Small intestine (tissue), 16 donors: ENCODE results near the gene KRTAP10-11. TPM values are rescaled to one million over a fixed set of nuclear protein-coding genes. Genes with fewer than 3 reads are reported as not detected.
"Not testable (repeated sequence)": the region's sequence is repeated elsewhere in the genome, so short reads cannot be mapped to it uniquely, and the experiment has no call there.

Source experiments
- DNase-seq, 2 donors: peaks; one replicate each; pipeline versions ENCODE4 v3.0.0 to v3.0.0-alpha.2; 2013
- FAIRE-seq: peaks from 2 replicates; lab custom pipeline; 2012; peaks lifted over from hg19 to GRCh38; lab: Jason Lieb, UNC
- H3K27ac ChIP-seq, 3 donors: one replicate each; pipeline ENCODE4 v1.5.1; 2013; ENCODE audit warnings: low read length in 2 of 3, mild to moderate bottlenecking in 2 of 3, control low read depth in 1 of 3, inconsistent platforms in 1 of 3, low read depth in 1 of 3, moderate library complexity in 1 of 3
- H3K27me3 ChIP-seq, 3 donors: one replicate each; pipeline ENCODE4 v1.6.1; 2013; ENCODE audit warnings: low read length in 3 of 3, inconsistent platforms in 1 of 3; ENCODE audit not compliant: control insufficient read depth in 3 of 3, insufficient read depth in 3 of 3
- H3K36me3 ChIP-seq, 3 donors: one replicate each; pipeline ENCODE4 v1.6.1; 2013; ENCODE audit warnings: low read length in 3 of 3, inconsistent platforms in 1 of 3, low read depth in 1 of 3, mild to moderate bottlenecking in 1 of 3, moderate library complexity in 1 of 3; ENCODE audit not compliant: control insufficient read depth in 3 of 3, insufficient read depth in 2 of 3
- H3K4me1 ChIP-seq, 3 donors: one replicate each; pipeline ENCODE4 v1.6.1; 2013; ENCODE audit warnings: low read length in 2 of 3, inconsistent platforms in 1 of 3, low read depth in 1 of 3, mild to moderate bottlenecking in 1 of 3, moderate library complexity in 1 of 3; ENCODE audit not compliant: control insufficient read depth in 3 of 3, insufficient read depth in 2 of 3
- H3K4me3 ChIP-seq, 3 donors: one replicate each; pipeline ENCODE4 v1.5.1; 2013; ENCODE audit warnings: low read length in 3 of 3, control low read depth in 1 of 3, inconsistent platforms in 1 of 3, low read depth in 1 of 3, mild to moderate bottlenecking in 1 of 3, moderate library complexity in 1 of 3
- H3K9me3 ChIP-seq, 2 donors: one replicate each; pipeline ENCODE4 v1.6.1; 2013; ENCODE audit warnings: low read depth in 1 of 2, low read length in 1 of 2; ENCODE audit not compliant: control insufficient read depth in 2 of 2, insufficient read depth in 1 of 2
- WGBS, 3 donors: extraction: QIAGEN DNeasy Blood & Tissue Kit; methylation state at CpG; one replicate each; pipeline ENCODE4 v1.1.7; 2013; 5-methylcytosine and 5-hydroxymethylcytosine counted together
- long read RNA-seq, 10 donors: transcript quantifications; one replicate each; lab custom pipeline, GENCODE V29; 2026
- polyA plus RNA-seq, 4 donors: library from polyadenylated mRNA; stranded (reverse) in 3 of 4; unstranded in 1 of 4; fragments of 200-250 nt in 3 of 4; fragments of 120-200 nt in 1 of 4; gene quantifications; one replicate each; pipeline versions ENCODE4 v1.2.1 to v1.2.3, GENCODE V29; 2013
- donor health status: healthy with polysubstance abuse.
- donor health status: control.
- donor health status: control.
- donor health status: Bipolar disorder and iron deficiency.
- donor health status: healthy.

Gene KRTAP10-11, protein sequence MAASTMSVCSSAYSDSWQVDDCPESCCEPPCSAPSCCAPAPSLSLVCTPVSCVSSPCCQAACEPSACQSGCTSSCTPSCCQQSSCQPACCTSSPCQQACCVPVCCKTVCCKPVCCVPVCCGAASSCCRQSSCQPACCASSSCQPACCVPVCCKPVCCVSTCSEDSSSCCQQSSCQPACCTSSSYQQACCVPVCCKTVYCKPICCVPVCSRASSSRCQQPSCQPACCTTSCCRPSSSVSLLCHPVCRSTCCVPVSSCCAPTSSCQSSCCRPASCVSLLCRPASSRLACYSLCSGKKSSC
- not detected for polyA plus RNA-seq
- long read RNA-seq, donor 1 = 0 reads
- long read RNA-seq, donor 2 = 0 reads
- long read RNA-seq, donor 3 = 0 reads
- long read RNA-seq, donor 4 = 0 reads
- long read RNA-seq, donor 5 = 0 reads
- long read RNA-seq, donor 6 = 0 reads
- long read RNA-seq, donor 7 = 0 reads
- long read RNA-seq, donor 8 = 0 reads
- long read RNA-seq, donor 9 = 0 reads
- long read RNA-seq, donor 10 = 0 reads

DNA sequence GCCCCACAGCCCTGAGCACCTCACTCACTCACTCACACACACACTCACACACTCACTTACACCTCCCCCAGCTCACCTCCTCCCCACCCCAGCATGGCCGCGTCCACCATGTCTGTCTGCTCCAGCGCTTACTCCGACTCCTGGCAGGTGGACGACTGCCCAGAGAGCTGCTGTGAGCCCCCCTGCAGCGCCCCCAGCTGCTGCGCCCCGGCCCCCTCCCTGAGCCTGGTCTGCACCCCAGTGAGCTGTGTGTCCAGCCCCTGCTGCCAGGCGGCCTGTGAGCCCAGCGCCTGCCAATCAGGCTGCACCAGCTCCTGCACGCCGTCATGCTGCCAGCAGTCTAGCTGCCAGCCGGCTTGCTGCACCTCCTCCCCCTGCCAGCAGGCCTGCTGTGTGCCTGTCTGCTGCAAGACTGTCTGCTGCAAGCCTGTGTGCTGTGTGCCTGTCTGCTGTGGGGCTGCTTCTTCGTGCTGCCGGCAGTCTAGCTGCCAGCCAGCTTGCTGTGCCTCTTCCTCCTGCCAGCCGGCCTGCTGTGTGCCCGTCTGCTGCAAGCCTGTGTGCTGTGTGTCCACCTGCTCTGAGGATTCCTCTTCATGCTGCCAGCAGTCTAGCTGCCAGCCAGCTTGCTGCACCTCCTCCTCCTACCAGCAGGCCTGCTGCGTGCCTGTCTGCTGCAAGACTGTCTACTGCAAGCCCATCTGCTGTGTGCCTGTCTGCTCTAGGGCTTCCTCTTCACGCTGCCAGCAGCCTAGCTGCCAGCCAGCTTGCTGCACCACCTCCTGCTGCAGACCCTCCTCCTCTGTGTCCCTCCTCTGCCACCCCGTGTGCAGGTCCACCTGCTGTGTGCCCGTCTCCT, at the start of gene KRTAP10-11:
TSS of gene KRTAP10-11 (plus strand) at position 49 of the 856 bp plus-strand sequence. CDS start at position 94, 45 bp downstream.
- WGBS, 3 donors = 65 to 74% (median 71%) methylated on average over 21 of the region's 21 CpGs
- not testable (repeated sequence) for H3K9me3 ChIP-seq, H3K27me3 ChIP-seq, H3K4me1 ChIP-seq, H3K27ac ChIP-seq, H3K36me3 ChIP-seq, FAIRE-seq, H3K4me3 ChIP-seq, DNase-seq

DNA sequence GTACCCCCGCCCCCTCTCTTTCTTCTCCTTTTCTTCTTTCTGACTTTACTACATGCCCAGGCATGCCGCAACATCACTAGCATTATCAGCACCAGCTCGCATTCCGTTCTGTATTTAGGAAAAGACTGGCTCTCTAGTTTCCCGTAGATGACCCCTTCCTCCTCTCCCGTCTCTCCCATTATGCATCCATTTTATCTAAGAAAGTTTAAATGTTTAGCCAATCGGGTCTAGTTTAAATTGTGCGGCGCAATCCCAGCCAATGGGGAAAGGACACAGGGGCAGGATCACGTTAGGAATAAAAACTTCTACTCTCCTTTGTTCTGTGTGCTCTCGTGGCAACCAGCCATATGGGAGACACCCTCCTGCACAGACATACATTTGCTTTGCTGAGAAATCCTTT, 48.2 kb upstream of the KRTAP10-11 start:
- DNase-seq (no peak), FAIRE-seq (no peak)
- peaks cover 0 to 8% (median under 1%) of the 10 kb centered on the region in 3 donors for H3K27me3 ChIP-seq
- no peaks in the 10 kb centered on the region for H3K4me1 ChIP-seq
- no peak overlapping the region for H3K4me3 ChIP-seq
- peaks cover 0 to 3% of the 10 kb centered on the region in 2 donors for H3K9me3 ChIP-seq
- no peak overlapping the region for H3K27ac ChIP-seq
- WGBS, 3 donors = 71 to 75% (median 75%) methylated on average over 11 of the region's 11 CpGs
- H3K36me3 ChIP-seq = no peaks in the 10 kb centered on the region

DNA sequence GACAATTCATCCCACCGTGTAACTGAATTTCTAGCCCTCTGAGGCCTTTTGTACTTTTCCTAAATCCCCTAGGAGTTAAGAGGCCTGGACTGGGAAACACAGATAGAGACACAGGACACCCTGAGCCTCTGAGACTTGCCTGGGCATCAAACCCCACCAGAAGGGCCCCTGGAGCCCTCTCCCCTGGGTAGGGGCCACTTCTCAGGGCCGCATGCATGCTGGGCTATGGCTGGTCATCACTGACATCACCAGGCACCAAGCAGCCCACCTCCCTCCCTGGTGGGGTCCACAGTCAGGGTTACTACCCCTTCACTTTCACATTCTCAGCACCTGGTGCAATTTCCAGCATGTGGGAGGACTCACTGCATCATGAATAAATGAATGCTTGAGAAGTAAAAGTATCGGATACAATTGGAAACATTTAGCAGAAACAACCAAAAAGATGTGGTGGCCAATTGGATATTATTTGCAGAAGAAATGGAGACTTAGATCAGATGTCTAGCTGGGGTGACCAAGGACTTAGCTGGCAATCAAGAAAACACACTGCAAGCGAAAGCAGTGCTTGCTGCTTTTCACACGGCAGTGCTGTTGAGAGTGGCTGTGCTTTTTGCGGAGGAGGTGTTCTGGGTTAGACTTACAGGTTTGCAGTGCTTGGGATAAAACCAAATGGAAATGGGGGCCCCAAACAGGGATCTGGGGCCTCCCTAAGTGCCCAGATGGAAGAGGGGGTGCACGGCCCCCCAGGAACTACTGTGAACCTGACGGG, 46.8 kb upstream of the KRTAP10-11 start:
- Histone ChIP-seq H3K9me3 (peaks cover 0 to 8% of the 10 kb centered on the region in 2 donors), H3K27me3 (peaks cover 0 to 12% (median 0%) of the 10 kb centered on the region in 3 donors), H3K4me1 (no peaks in the 10 kb centered on the region), H3K36me3 (no peaks in the 10 kb centered on the region), H3K4me3 (no peak overlapping the region), H3K27ac (no peak overlapping the region)
- no peak for DNase-seq
- no peak for FAIRE-seq
- WGBS, 3 donors = 81 to 91% (median 82%) methylated on average over 8 of the region's 8 CpGs

DNA sequence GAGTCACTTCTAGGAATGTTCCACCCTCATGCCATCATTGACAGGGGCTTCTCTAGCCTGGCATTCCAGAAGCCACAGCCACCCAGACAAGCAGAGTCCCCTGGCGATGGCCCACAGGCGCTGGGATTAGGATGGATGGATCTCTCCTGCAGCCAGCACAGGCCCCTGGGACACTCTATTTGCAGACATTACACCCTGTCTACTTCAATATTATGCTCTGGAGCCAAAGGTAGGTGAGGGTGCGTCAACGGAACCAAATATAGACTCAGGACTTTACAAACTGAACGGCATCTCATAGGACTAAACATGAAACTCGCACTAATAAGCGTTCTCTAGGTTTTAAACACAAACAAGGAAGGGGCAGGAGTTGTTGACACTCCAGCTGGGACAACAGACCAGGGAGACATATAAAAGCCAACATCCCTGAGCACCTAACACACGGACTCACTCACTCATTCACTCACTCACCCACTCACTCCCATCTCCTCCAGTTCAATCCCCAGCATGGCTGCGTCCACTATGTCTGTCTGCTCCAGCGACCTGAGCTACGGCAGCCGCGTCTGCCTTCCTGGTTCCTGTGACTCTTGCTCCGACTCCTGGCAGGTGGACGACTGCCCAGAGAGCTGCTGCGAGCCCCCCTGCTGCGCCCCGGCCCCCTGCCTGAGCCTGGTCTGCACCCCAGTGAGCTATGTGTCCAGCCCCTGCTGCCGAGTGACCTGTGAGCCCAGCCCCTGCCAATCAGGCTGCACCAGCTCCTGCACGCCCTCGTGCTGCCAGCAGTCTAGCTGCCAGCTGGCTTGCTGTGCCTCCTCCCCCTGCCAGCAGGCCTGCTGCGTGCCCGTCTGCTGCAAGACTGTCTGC, 45.9 kb upstream of the KRTAP10-11 start, which contains the start of gene KRTAP10-7:
TSS of gene KRTAP10-7 (plus strand) at position 480 of the 861 bp plus-strand sequence. CDS start at position 505, 25 bp downstream.
- H3K4me1 ChIP-seq, H3K27ac ChIP-seq, DNase-seq, FAIRE-seq, H3K9me3 ChIP-seq, H3K36me3 ChIP-seq, H3K4me3 ChIP-seq: not testable (repeated sequence)
- peaks cover 0 to 12% (median 0%) of the 10 kb centered on the region in 3 donors for H3K27me3 ChIP-seq
- WGBS, 3 donors = 66 to 71% (median 67%) methylated on average over 20 to 23 of the region's 23 CpGs

DNA sequence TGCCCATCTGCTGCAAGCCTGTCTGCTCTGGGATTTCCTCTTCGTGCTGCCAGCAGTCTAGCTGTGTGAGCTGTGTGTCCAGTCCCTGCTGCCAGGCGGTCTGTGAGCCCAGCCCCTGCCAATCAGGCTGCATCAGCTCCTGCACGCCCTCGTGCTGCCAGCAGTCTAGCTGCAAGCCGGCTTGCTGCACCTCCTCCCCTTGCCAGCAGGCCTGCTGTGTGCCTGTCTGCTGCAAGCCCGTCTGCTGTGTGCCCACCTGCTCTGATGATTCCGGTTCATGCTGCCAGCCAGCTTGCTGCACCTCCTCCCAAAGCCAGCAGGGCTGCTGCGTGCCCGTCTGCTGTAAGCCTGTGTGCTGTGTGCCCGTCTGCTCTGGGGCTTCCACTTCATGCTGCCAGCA, 45.1 kb upstream of the KRTAP10-11 start:
- not testable (repeated sequence) for DNase-seq, H3K36me3 ChIP-seq, H3K9me3 ChIP-seq, H3K4me1 ChIP-seq, H3K27ac ChIP-seq, H3K4me3 ChIP-seq, FAIRE-seq
- peaks cover 0 to 12% (median 0%) of the 10 kb centered on the region in 3 donors for H3K27me3 ChIP-seq
- WGBS, 3 donors = 51 to 65% (median 54%) methylated on average over 10 of the region's 10 CpGs

DNA sequence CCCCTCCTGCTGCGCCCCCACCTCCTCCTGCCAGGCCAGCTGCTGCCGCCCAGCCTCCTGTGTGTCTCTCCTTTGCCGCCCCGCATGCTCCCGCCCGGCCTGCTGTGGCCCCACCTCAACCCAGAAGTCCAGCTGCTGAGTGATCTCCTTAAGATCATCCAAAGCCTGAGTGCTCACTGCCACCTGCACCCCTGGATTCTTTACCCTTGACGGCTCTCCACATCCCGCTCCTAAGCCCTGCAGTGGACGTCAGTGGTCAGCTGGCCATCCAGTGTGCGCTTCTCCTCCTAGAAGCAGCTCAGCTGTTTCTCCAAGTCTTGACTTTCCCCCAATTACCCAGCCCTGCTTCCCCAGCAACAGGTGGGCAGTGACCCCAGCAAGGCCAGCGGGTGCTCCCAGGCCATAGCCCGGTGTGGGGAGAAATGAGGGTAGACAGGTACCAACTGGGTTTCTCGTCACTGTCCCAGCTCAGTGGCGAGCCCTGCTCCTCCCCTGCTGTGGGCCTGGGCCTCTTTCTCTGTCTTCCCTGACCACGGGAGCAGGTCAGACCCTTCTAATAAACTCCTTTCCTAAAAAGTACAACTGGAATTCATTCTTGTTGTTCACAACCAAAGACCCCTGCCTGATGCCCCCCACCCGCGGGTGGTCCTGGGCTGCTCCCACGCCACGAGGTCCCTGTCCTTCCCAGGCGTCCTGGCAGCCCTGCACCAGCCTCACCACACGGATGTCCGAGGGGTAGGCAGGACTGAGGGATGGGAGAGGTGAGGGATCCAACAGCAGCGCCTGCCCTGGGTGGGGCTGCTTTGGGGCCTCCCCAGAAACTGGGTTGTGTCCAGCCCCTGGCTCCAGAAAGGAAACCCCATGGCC, 44.4 kb upstream of the KRTAP10-11 start:
- no peak for DNase-seq
- Histone ChIP-seq H3K4me3 (no peak overlapping the region), H3K27ac (no peak overlapping the region), H3K27me3 (peaks cover 0 to 12% (median 0%) of the 10 kb centered on the region in 3 donors), H3K36me3 (no peaks in the 10 kb centered on the region), H3K9me3 (peaks cover 0 to 8% of the 10 kb centered on the region in 2 donors), H3K4me1 (no peaks in the 10 kb centered on the region)
- FAIRE-seq = no peak
- 66 to 78% (median 72%) methylated on average over 22 to 23 of the region's 23 CpGs for WGBS, 3 donors

DNA sequence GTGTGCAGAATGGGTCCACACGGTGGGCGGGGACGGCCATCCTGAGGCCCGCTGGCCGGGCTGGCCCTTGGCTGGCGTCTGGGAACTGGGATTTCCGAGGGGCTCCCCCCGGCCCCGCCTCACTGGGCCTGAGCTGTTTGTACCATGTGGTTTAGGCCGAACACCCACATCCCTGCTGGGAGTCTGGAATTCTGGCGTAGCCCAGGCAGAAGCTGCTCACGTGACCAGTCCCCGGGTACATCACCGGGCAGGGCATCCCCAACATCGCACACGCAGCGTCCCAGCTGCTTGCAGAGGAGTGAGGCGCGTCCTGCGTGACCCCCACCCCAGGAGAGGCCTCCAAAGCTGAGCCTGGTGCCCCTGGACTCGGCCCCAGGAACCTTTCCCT, 43.8 kb upstream of the KRTAP10-11 start:
- FAIRE-seq = no peak
- WGBS, 3 donors = 60 to 80% (median 68%) methylated on average over 15 to 21 of the region's 21 CpGs
- no peak for DNase-seq
- Histone ChIP-seq H3K4me1 (no peaks in the 10 kb centered on the region), H3K9me3 (peaks cover 0 to 8% of the 10 kb centered on the region in 2 donors), H3K27me3 (peaks cover 0 to 12% (median 0%) of the 10 kb centered on the region in 3 donors), H3K4me3 (no peak overlapping the region), H3K27ac (no peak overlapping the region), H3K36me3 (no peaks in the 10 kb centered on the region)
